ENCODE measurements around the gene TMEM184A. TPM values are rescaled to one million over a fixed set of nuclear protein-coding genes. Genes with fewer than 3 reads are reported as not detected.

Gene TMEM184A
- total RNA-seq (1 to 10 TPM; 7.9 to 9.7 TPM), polyA plus RNA-seq (ENCODE audit: insufficient read length in 6 of 6) (1 to 10 TPM in 5 of 6 donors, under 1 TPM in 1; 1.00 to 3.2 (median 2.3) TPM)
- long read RNA-seq, donor 1: 0 reads
- long read RNA-seq, donor 2: 0 reads
- long read RNA-seq, donor 3, full-length matches to known transcripts: 1 of 1 reads
- long read RNA-seq, donor 3, partial matches to known transcripts: 0 of 1 reads
- long read RNA-seq, donor 3, other reads (novel, unspliced or antisense): 0 of 1 reads
- long read RNA-seq, donor 4, full-length matches to known transcripts: 1 of 2 reads
- long read RNA-seq, donor 4, partial matches to known transcripts: 1 of 2 reads
- long read RNA-seq, donor 4, other reads (novel, unspliced or antisense): 0 of 2 reads
- long read RNA-seq, donor 5: 0 reads
- long read RNA-seq, donor 6: 0 reads
- long read RNA-seq, donor 7: 0 reads
- long read RNA-seq, donor 8: 0 reads
- long read RNA-seq, donor 9: 0 reads
- long read RNA-seq, donor 10, partial matches to known transcripts: 1 of 2 reads
- long read RNA-seq, donor 10, other reads (novel, unspliced or antisense): 1 of 2 reads
- long read RNA-seq, donor 11: 0 reads
- long read RNA-seq, donor 12: 0 reads

- DNase-seq (peak in 3 of 4 donors; percentile 73 to 92 (median 77)), ATAC-seq (peak; percentile 92)
- Histone ChIP-seq H3K36me3 (no peaks in the 10 kb centered on the region), H3K27me3 (no peaks in the 10 kb centered on the region), H3K27ac (peak within 1 kb of the TSS in 1 of 2 donors; percentile 38), H3K4me1 (peaks cover 5 to 9% of the 10 kb centered on the region in 2 donors), H3K4me3 (peak within 1 kb of the TSS in 1 of 2 donors; percentile 21), H3K9me3 (no peaks in the 10 kb centered on the region)
- intact Hi-C loops (cut with DNase I): no loop called here
- TF ChIP-seq CTCF (IDR thresholded peaks at IDR 0.05): peak; percentile 22 to 42
Observed at GRCh38 chr7:1555813-1556543, at the start of gene TMEM184A. TMEM184A (minus strand) TSS chr7:1556205; CDS start chr7:1555484, 721 bp downstream.

DNA sequence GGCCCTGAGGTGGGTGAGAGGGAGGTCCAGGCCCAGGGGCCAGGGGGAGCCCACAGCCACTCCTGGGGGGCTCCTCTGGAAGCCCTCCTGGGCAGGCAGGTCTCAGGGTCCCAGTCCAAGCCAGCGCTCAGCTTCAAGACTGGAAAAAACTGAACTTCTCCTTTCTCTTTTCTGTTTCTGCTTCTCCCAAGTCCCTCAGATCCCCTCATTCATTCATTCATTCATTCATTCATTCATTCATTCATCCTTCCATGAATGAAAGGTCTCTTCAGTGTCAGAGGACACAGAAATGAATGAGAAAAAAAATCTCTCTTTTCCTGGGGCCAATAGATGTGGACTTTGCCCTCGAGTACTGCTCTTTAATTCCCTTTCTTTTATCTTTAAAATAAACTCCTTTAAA lies 48.4 kb upstream of the TMEM184A start:
- Histone ChIP-seq H3K36me3 (no peaks in the 10 kb centered on the region), H3K4me3 (no peak overlapping the region), H3K27me3 (peaks cover 4 to 81% of the 10 kb centered on the region in 2 donors), H3K4me1 (no peaks in the 10 kb centered on the region), H3K27ac (no peak overlapping the region), H3K9me3 (no peaks in the 10 kb centered on the region)
- DNase-seq (no peak), ATAC-seq (no peak)
- no peak for TF ChIP-seq CTCF (IDR thresholded peaks at IDR 0.05)
- intact Hi-C loops (cut with DNase I): no loop called here

DNA sequence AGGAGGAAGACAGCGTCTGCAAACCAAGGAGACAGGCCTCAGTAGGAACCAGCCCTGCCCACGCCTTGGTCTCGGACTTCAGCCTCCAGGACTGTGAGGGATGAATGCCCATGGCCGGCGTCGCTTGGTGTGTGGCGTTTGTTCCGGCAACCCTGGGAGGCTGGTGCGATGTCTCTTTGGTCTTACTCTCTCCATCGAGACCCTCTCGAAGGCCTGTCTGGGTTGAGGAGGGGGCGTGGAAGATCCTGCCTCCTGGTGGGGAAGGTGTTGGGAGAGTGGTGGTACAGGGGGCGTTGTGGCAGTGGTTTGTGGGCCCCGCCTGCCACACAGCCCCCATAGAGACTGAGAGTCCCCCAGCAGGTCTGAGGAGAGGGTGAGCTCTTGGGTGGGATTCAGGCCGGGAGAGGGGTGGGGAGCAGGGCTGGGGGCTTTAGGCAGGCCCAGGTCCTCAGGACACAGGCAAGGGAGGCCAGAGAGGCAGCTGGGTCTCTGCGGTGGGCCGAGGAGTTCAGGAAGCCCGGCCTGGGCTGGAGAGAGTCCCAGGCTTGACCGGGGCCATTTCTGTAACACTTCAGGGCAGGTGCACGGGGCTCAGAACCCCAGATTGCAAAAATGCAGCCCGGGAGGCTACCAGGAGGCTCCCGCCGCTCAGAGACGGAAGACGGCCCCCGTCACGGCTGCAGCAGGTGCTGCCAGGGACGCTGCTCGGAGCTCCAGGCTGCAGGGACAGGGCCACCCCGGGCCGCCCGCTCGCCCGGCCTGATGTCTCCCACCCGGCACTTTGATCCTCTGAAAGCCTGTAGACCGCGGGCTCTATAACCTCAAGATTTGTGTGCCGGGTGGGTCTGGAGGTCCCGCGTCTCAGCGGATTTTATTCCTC lies 47.6 kb upstream of the TMEM184A start:
- Histone ChIP-seq H3K4me3 (no peak overlapping the region), H3K9me3 (no peaks in the 10 kb centered on the region), H3K27me3 (peaks cover 4 to 76% of the 10 kb centered on the region in 2 donors), H3K27ac (no peak overlapping the region), H3K4me1 (no peaks in the 10 kb centered on the region), H3K36me3 (no peaks in the 10 kb centered on the region)
- intact Hi-C loops (cut with DNase I): no loop called here
- TF ChIP-seq CTCF (IDR thresholded peaks at IDR 0.05): no peak
- DNase-seq (peak in 1 of 4 donors; percentile 77), ATAC-seq (no peak)

DNA sequence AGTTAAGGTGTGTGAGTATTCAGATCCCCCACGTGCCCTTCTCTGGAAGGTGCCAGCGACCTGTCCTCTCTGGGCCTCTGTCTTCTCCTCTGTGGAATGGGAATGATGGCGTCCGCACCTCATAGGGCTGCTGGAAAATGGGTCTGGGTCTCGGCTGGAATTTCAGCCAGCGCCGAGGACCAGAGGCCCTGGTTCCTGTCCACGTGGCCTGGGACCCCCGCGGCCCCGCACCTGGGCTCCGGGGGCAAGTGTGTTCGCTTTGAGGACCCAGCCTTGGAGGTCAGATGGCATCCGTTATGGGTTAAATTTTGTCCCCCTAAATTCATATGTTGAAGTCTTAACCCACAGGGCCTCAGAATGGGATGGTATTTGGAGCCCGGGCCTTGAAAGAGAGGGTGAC lies 46.4 kb upstream of the TMEM184A start:
- Histone ChIP-seq H3K27me3 (peaks cover 4 to 71% of the 10 kb centered on the region in 2 donors), H3K36me3 (no peaks in the 10 kb centered on the region), H3K4me3 (no peak overlapping the region), H3K9me3 (no peaks in the 10 kb centered on the region), H3K27ac (no peak overlapping the region), H3K4me1 (no peaks in the 10 kb centered on the region)
- intact Hi-C loops (cut with DNase I): no loop called here
- DNase-seq: no peak
- no peak for ATAC-seq
- TF ChIP-seq CTCF (IDR thresholded peaks at IDR 0.05): no peak
